VCaP (cell line): ENCODE measurements around the gene HOXA7.

Experiments used
- H3K27ac ChIP-seq: fragments of 450-650 bp; 2 replicates; pipeline ENCODE4 v1.5.1; 2017
- CTCF ChIP-seq: fragments of 450-650 bp; conservative IDR thresholded peaks from 2 replicates; pipeline ENCODE4 v1.5.1; 2017; ENCODE audit warnings: mild to moderate bottlenecking, moderate library complexity

The HOXA7 gene

DNA sequence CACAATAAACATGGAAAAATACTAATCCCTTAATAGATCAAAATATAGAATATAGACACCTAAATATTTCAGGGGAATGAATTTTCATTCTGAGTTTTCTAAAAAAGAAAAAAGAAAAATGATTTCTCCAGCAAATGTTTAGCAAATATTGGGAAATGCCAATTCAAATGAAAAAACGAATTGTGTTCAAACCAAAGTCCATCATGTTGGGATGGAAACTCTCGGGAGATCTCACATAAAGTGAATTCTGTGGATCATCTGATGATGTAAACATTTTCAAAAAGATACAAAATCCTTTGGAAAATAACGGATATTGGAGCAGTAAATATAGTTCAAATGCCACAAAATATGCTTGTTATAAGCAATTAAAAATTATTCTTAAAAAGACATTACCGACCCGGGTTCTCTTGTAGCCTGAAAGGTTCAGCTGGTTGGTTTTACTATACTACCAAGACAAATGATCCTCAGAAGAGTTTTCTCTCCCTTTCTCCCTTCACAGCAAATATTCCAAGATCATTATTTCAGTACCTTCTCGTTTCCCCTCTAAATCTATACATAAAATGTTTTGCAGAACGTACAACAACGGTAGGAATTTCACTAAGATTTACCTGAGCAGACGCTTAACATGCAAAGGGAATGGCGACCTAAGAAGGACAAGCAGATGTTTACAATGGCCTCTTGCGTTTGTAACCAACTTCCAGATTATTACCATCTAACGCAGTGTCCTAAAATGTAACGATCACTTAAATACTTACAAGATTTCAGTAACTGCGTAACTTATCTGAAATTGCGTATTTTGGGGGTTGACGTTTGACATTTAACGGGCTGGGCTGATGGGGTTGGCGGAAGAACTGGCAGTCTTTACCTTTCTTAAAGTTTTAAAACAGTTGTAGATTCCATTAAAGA lies 40.9 kb upstream of the HOXA7 start:
- no peak for TF ChIP-seq CTCF
- peak overlapping the region; percentile 98 for H3K27ac ChIP-seq

GRCh38 chr7:27196287-27196767 lies 39.9 kb upstream of the HOXA7 start:
- H3K27ac ChIP-seq = peak overlapping the region; percentile 98
- peak; percentile 80 for TF ChIP-seq CTCF

DNA sequence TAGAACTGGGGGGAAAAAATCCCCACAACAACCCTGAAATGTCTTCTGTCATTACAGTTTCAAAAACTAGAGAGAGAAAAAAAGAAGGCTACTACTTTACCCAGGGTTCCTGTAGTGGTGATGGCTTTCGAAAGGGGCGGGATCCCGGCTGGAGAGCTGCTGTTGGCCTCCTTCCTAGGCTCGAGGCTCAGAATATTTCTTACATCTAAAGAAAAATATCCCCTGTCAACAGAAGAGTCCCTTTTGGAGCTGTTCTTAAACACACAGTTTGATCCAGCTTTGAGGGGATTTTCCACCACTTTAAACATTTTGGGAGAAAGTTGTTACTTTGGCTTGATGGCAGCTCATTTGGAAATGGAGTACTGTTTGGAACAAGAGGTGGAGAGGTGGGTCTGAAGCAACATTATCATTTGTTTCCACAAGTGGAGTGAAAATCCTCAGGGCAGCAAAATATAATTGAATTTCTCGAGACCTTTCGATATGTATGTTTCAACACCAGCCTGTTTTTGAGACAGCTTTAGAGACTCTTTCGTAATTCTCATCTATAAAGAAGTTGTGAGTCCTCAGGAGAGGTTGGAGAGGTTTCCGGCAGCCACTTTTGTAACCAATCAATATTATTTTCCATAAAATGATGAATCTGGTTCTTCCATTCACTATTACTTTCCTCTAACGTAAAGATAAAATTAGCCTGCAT lies 38.4 kb upstream of the HOXA7 start:
- no peak for TF ChIP-seq CTCF
- peak overlapping the region; percentile 98 for H3K27ac ChIP-seq

DNA sequence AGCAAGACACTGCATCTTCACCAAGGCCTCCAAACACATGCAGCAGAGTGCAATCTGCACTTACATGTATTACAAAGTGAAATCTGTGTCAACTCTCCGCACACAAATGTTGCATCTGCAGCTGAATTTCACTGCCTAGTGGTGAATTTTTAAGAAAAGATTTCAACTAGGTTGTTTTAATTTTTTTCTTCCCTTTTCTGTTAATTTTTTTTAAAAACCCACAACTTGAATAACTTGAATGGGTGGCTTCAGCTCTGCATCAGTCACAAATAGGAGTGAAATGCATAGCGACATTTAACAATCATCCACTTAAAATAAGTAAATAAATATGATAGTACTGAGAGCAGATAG lies 37.5 kb upstream of the HOXA7 start:
- no peak for TF ChIP-seq CTCF
- peak overlapping the region; percentile 98 for H3K27ac ChIP-seq

GRCh38 chr7:27193335-27194001 lies 37.0 kb upstream of the HOXA7 start:
- peak overlapping the region; percentile 98 for H3K27ac ChIP-seq
- TF ChIP-seq CTCF = no peak

- H3K27ac ChIP-seq = peak overlapping the region; percentile 98
- no peak for TF ChIP-seq CTCF
Observed at GRCh38 chr7:27192546-27193334, 36.3 kb upstream of the HOXA7 start.
